H1 (cell line): Measurements from ENCODE around the gene HOXC5. TPM values are rescaled to one million over a fixed set of nuclear protein-coding genes. Genes with fewer than 3 reads are reported as not detected.

ENCODE experiments used
- ATF3 ChIP-seq: IDR thresholded peaks from 2 replicates; pipeline ENCODE4 v1.6.1; 2011; ENCODE audit warnings: low read depth, mild to moderate bottlenecking, low read length; ENCODE audit not compliant: insufficient read depth
- CTBP2 ChIP-seq: IDR thresholded peaks from 2 replicates; pipeline ENCODE4 v1.7.0; 2011; ENCODE audit warnings: borderline replicate concordance, mild to moderate bottlenecking, moderate library complexity, mixed read lengths, low read length; ENCODE audit not compliant: insufficient read depth, insufficient read length
- HDAC6 ChIP-seq: IDR thresholded peaks from one replicate; pipeline ENCODE4 v1.7.1; 2012; ENCODE audit warnings: low read depth, mild to moderate bottlenecking, inconsistent platforms, low read length, moderate library complexity
- MAX ChIP-seq: IDR thresholded peaks from 2 replicates; pipeline ENCODE4 v1.6.1; 2012; ENCODE audit warnings: inconsistent platforms
- polyA plus RNA-seq, 7 experiments: library from polyadenylated mRNA; depleted of rRNA in 3 of 7; stranded (reverse) in 5 of 7; unstranded in 2 of 7; fragments of >200 nt in 5 of 7; fragments of 200-250 nt in 2 of 7; gene quantifications; 1 replicate in 5 of 7; 2 replicates in 1 of 7; 4 replicates in 1 of 7; pipeline versions ENCODE4 v1.2.1 to v1.2.3, GENCODE V29; 2011 to 2013; ENCODE audit warnings: missing spikeins in 2 of 7, mixed read lengths in 2 of 7
- total RNA-seq: library from RNA; stranded (reverse); fragmentation: NEBNext Ultra II Directional; extraction: Animal tissue kit (Norgen Biotek cat#: 25700); gene quantifications from 2 replicates; pipeline ENCODE4 v1.2.1, GENCODE V29; 2021

The HOXC5 gene
- total and polyA plus RNA-seq, 2 of the 8 experiments (the other 6 are each of a cell fraction or from before 2014, with no cell fraction given) = not detected

GRCh38 chr12:54033980-54034784 is 1.3 kb downstream of the HOXC5 start (continued):
- no peak for TF ChIP-seq MAX
- no peak for TF ChIP-seq HDAC6
- no peak for TF ChIP-seq CTBP2
- no peak for TF ChIP-seq ATF3
